ENCODE measurements around the gene ZBTB20.

The ZBTB20 gene

DNA sequence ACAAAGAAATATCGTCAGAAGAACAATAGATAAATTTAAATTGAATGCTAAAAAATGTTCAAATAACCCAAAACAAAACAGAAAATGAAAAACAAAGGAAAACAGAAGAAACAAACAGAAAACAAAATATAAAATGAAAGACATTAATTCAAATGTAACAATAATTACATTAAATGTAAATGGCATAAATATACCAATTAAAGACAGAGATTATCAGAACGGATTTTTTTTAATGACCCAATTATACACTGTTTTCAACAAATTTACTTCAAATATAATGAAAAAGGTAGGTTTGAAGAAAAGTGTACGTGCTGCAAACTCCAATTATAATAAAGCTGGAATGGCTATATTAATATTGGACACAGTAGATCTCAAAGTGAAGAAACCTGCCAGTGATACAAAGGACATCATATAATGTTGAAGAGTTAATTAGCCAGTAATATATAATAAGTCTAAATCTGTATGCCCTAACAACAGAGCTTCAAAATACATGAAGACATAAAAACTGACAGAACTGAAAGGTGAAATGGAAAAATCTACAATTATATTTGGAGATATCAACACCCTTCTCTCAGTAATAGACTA, 193.8 kb downstream of the ZBTB20 start:
- Histone ChIP-seq H3K27ac (ENCODE audit: insufficient read depth in 1 of 2, low read depth in 1 of 2, low read length in 2 of 2, poor library complexity in 1 of 2, severe bottlenecking in 2 of 2) (no peak overlapping the region), H3K9me3 (ENCODE audit: control extremely low read depth in 1 of 5, control insufficient read depth in 4 of 5, insufficient read depth in 2 of 5, low read depth in 1 of 5, low read length in 4 of 5) (peaks cover 3 to 35% (median 8%) of the 10 kb centered on the region in 5 experiments), H3K36me3 (ENCODE audit: control insufficient read depth in 4 of 4, insufficient read depth in 4 of 4, low read length in 3 of 4) (peaks cover 0 to 42% (median 4%) of the 10 kb centered on the region in 4 experiments), H3K4me3 (ENCODE audit: control insufficient read depth in 1 of 7, extremely low read depth in 1 of 7, insufficient read depth in 4 of 7, low read depth in 2 of 7, low read length in 6 of 7) (no peak overlapping the region), H3K4me1 (ENCODE audit: control extremely low read depth in 1 of 4, control insufficient read depth in 4 of 4, insufficient read depth in 4 of 4, low read length in 3 of 4) (peaks cover 0 to 2% (median 0%) of the 10 kb centered on the region in 4 experiments), H3K27me3 (replicated peaks in 2 of 5; ENCODE audit: control insufficient read depth in 4 of 5, insufficient read depth in 5 of 5, low read length in 4 of 5) (no peaks in the 10 kb centered on the region)
- DNase-seq = no peak
- POLR2A ChIA-PET = no interaction called here
- CTCF ChIA-PET = interaction anchor here (1.4 kb wide), 1 partner anchor 18 kb away, joined by 5 read pairs; no protein-coding TSS in a partner anchor
- no CpG with 5 or more reads among the region's 3 CpGs for WGBS (ENCODE audit: insufficient coverage)

DNA sequence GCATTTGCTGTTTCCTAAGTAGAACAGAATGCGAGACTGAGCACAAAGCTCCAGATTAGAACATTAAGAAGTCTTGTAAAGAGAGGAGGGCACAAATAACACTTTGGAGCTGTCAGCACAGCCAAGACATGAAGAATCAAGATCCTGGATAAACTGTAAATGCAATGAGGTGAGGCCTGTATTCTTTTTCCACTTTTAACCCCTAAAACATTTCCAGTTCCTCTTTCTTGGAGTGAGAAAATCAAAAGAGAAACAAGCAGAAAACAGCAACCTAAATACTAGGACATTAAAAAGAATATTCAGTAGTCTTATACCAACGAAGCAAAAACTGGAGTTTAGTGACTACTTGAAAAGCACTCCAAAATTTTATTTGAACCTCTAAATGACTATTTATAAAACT, 204.3 kb downstream of the ZBTB20 start:
- WGBS (ENCODE audit: insufficient coverage) = 95% methylated on average over 2 of the region's 2 CpGs
- H3K4me1 ChIP-seq (ENCODE audit: control extremely low read depth in 1 of 4, control insufficient read depth in 4 of 4, insufficient read depth in 4 of 4, low read length in 3 of 4) = peaks cover 0 to 5% (median 3%) of the 10 kb centered on the region in 4 experiments
- POLR2A ChIA-PET = no interaction called here
- H3K27ac ChIP-seq (ENCODE audit: insufficient read depth in 1 of 2, low read depth in 1 of 2, low read length in 2 of 2, poor library complexity in 1 of 2, severe bottlenecking in 2 of 2) = no peak overlapping the region
- CTCF ChIA-PET = interaction anchor here (0.8 kb wide), 1 partner anchor 20 kb away, joined by 3 read pairs; no protein-coding TSS in a partner anchor
- H3K9me3 ChIP-seq (ENCODE audit: control extremely low read depth in 1 of 5, control insufficient read depth in 4 of 5, insufficient read depth in 2 of 5, low read depth in 1 of 5, low read length in 4 of 5) = peaks cover 0 to 15% (median 0%) of the 10 kb centered on the region in 5 experiments
- DNase-seq = peak in 2 of 3 donors; percentile 47 to 62
- H3K4me3 ChIP-seq (ENCODE audit: control insufficient read depth in 1 of 7, extremely low read depth in 1 of 7, insufficient read depth in 4 of 7, low read depth in 2 of 7, low read length in 6 of 7) = no peak overlapping the region
- peaks cover 0 to 6% (median under 1%) of the 10 kb centered on the region in 4 experiments for H3K36me3 ChIP-seq (ENCODE audit: control insufficient read depth in 4 of 4, insufficient read depth in 4 of 4, low read length in 3 of 4)
- no peaks in the 10 kb centered on the region for H3K27me3 ChIP-seq (replicated peaks in 2 of 5; ENCODE audit: control insufficient read depth in 4 of 5, insufficient read depth in 5 of 5, low read length in 4 of 5)

DNA sequence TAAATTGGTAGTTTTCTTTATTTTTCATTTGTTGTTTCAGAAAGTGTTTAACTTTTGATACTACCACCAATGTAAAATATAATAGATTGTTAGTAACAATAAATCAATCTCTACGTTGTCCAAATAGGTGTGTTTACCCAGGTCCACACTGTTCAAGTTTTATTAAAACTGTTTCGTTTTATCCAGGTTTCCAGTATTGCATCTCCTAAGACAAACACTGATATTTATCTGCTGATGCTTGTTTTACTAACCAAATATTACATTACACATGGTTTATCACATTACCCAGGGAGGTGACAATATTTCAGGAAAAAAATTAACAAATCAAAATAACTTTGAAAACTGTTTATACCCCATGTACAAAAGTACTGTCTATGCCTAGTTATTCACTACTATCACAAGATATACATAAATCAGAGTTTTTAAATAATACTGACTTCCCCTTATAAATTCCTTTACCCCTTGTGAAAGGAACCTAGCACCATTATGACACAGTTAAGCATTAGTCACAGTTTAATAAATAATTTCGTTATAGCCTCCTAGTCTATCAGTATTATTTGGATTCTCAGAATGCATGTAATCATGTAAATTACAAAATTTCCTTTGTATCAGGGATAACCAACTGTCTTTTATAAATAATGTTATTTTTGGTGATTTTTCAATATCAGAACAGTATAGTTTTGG, 205.3 kb downstream of the ZBTB20 start:
- POLR2A ChIA-PET = no interaction called here
- peaks cover 0 to 5% (median 3%) of the 10 kb centered on the region in 4 experiments for H3K4me1 ChIP-seq (ENCODE audit: control extremely low read depth in 1 of 4, control insufficient read depth in 4 of 4, insufficient read depth in 4 of 4, low read length in 3 of 4)
- DNase-seq = no peak
- H3K9me3 ChIP-seq (ENCODE audit: control extremely low read depth in 1 of 5, control insufficient read depth in 4 of 5, insufficient read depth in 2 of 5, low read depth in 1 of 5, low read length in 4 of 5) = peaks cover 0 to 9% (median 0%) of the 10 kb centered on the region in 5 experiments
- no peak overlapping the region for H3K27ac ChIP-seq (ENCODE audit: insufficient read depth in 1 of 2, low read depth in 1 of 2, low read length in 2 of 2, poor library complexity in 1 of 2, severe bottlenecking in 2 of 2)
- H3K27me3 ChIP-seq (replicated peaks in 2 of 5; ENCODE audit: control insufficient read depth in 4 of 5, insufficient read depth in 5 of 5, low read length in 4 of 5) = no peaks in the 10 kb centered on the region
- WGBS (ENCODE audit: insufficient coverage) = 100% methylated on average over 1 of the region's 3 CpGs
- H3K36me3 ChIP-seq (ENCODE audit: control insufficient read depth in 4 of 4, insufficient read depth in 4 of 4, low read length in 3 of 4) = peaks cover 0 to 2% (median 0%) of the 10 kb centered on the region in 4 experiments
- no peak overlapping the region for H3K4me3 ChIP-seq (ENCODE audit: control insufficient read depth in 1 of 7, extremely low read depth in 1 of 7, insufficient read depth in 4 of 7, low read depth in 2 of 7, low read length in 6 of 7)
- CTCF ChIA-PET = no interaction called here

- POLR2A ChIA-PET = interaction anchor here (0.6 kb wide), 1 partner anchor 47 kb away, joined by 3 read pairs; no protein-coding TSS in a partner anchor
- Histone ChIP-seq H3K4me1 (ENCODE audit: control extremely low read depth in 1 of 4, control insufficient read depth in 4 of 4, insufficient read depth in 4 of 4, low read length in 3 of 4) (peaks cover 0 to 5% (median 3%) of the 10 kb centered on the region in 4 experiments), H3K36me3 (ENCODE audit: control insufficient read depth in 4 of 4, insufficient read depth in 4 of 4, low read length in 3 of 4) (no peaks in the 10 kb centered on the region), H3K4me3 (ENCODE audit: control insufficient read depth in 1 of 7, extremely low read depth in 1 of 7, insufficient read depth in 4 of 7, low read depth in 2 of 7, low read length in 6 of 7) (no peak overlapping the region), H3K27me3 (replicated peaks in 2 of 5; ENCODE audit: control insufficient read depth in 4 of 5, insufficient read depth in 5 of 5, low read length in 4 of 5) (no peaks in the 10 kb centered on the region), H3K9me3 (ENCODE audit: control extremely low read depth in 1 of 5, control insufficient read depth in 4 of 5, insufficient read depth in 2 of 5, low read depth in 1 of 5, low read length in 4 of 5) (no peaks in the 10 kb centered on the region), H3K27ac (ENCODE audit: insufficient read depth in 1 of 2, low read depth in 1 of 2, low read length in 2 of 2, poor library complexity in 1 of 2, severe bottlenecking in 2 of 2) (no peak overlapping the region)
- CTCF ChIA-PET = interaction anchor here (1.0 kb wide), 1 partner anchor 33 kb away, joined by 3 read pairs; no protein-coding TSS in a partner anchor
- no peak for DNase-seq
Measured at GRCh38 chr3:114939920-114940319, 207.2 kb downstream of the ZBTB20 start.

- no peak for DNase-seq
- POLR2A ChIA-PET = no interaction called here
- H3K36me3 ChIP-seq (ENCODE audit: control insufficient read depth in 4 of 4, insufficient read depth in 4 of 4, low read length in 3 of 4) = no peaks in the 10 kb centered on the region
- CTCF ChIA-PET = interaction anchor here (1.0 kb wide), 1 partner anchor 12 kb away, joined by 3 read pairs; no protein-coding TSS in a partner anchor
- no peak overlapping the region for H3K4me3 ChIP-seq (ENCODE audit: control insufficient read depth in 1 of 7, extremely low read depth in 1 of 7, insufficient read depth in 4 of 7, low read depth in 2 of 7, low read length in 6 of 7)
- H3K4me1 ChIP-seq (ENCODE audit: control extremely low read depth in 1 of 4, control insufficient read depth in 4 of 4, insufficient read depth in 4 of 4, low read length in 3 of 4) = peaks cover 14 to 38% (median 21%) of the 10 kb centered on the region in 4 experiments
- H3K27ac ChIP-seq (ENCODE audit: insufficient read depth in 1 of 2, low read depth in 1 of 2, low read length in 2 of 2, poor library complexity in 1 of 2, severe bottlenecking in 2 of 2) = peak overlapping the region; percentile 15 to 28
- no peaks in the 10 kb centered on the region for H3K9me3 ChIP-seq (ENCODE audit: control extremely low read depth in 1 of 5, control insufficient read depth in 4 of 5, insufficient read depth in 2 of 5, low read depth in 1 of 5, low read length in 4 of 5)
- 0% methylated on average over 1 of the region's 1 CpG for WGBS (ENCODE audit: insufficient coverage)
- H3K27me3 ChIP-seq (replicated peaks in 2 of 5; ENCODE audit: control insufficient read depth in 4 of 5, insufficient read depth in 5 of 5, low read length in 4 of 5) = no peaks in the 10 kb centered on the region
Measured at GRCh38 chr3:114933407-114933806, 213.7 kb downstream of the ZBTB20 start.

DNA sequence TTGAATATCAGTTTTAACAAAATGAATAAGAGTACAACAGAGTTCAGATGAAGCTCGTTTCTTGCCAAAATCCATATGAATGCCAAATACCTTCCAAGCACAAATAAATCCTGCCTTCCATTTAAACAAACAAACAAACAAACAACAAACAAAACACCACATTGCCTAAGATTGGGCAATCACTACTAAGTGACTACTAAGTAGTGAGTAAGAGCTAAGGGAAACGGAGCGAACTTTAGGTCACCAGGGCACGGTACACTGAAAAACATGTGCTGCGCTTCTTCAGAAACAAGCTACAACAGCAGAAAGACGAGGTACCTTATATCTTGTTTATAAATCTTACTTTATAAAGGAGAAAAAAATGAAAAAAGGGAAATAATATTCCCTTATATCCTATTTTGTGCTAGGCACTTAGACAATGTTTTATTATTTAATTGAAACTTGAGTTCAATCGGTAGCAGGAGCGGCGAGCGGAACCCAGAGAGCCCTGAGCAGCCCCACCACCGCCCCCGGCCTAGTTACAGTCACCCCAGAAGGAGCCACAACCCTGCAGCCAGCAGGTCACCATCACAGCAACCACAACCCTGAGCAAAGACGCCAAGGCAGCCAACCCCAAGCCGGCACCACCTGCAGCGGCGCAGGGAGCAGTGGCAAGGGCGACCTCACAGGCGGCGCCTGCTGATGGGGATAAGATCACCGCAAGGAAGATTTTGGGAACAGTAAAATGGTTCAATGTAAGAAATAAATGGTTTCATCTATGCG, 216.9 kb downstream of the ZBTB20 start:
- WGBS (ENCODE audit: insufficient coverage) = 98% methylated on average over 10 of the region's 21 CpGs

More for the DNA sequence above, 216.9 kb downstream of the ZBTB20 start:
- H3K36me3 ChIP-seq (ENCODE audit: control insufficient read depth in 4 of 4, insufficient read depth in 4 of 4, low read length in 3 of 4) = peaks cover 0 to 3% (median 2%) of the 10 kb centered on the region in 4 experiments
- CTCF ChIA-PET = interaction anchor here (1.3 kb wide), 1 partner anchor 61 kb away, joined by 3 read pairs; no protein-coding TSS in a partner anchor
- POLR2A ChIA-PET = no interaction called here
- no peaks in the 10 kb centered on the region for H3K9me3 ChIP-seq (ENCODE audit: control extremely low read depth in 1 of 5, control insufficient read depth in 4 of 5, insufficient read depth in 2 of 5, low read depth in 1 of 5, low read length in 4 of 5)
- no peak for DNase-seq
- no peak overlapping the region for H3K4me3 ChIP-seq (ENCODE audit: control insufficient read depth in 1 of 7, extremely low read depth in 1 of 7, insufficient read depth in 4 of 7, low read depth in 2 of 7, low read length in 6 of 7)
- H3K4me1 ChIP-seq (ENCODE audit: control extremely low read depth in 1 of 4, control insufficient read depth in 4 of 4, insufficient read depth in 4 of 4, low read length in 3 of 4) = peaks cover 14 to 38% (median 21%) of the 10 kb centered on the region in 4 experiments
- no peaks in the 10 kb centered on the region for H3K27me3 ChIP-seq (replicated peaks in 2 of 5; ENCODE audit: control insufficient read depth in 4 of 5, insufficient read depth in 5 of 5, low read length in 4 of 5)
- no peak overlapping the region for H3K27ac ChIP-seq (ENCODE audit: insufficient read depth in 1 of 2, low read depth in 1 of 2, low read length in 2 of 2, poor library complexity in 1 of 2, severe bottlenecking in 2 of 2)

Data from common myeloid progenitor, CD34-positive (primary cell).